GM23338 (cell line): ENCODE measurements around the gene MFSD6. TPM values are rescaled to one million over a fixed set of nuclear protein-coding genes. Genes with fewer than 3 reads are reported as not detected.

ENCODE experiments used
- ATAC-seq: fragments of 200-7000 bp; cut with Tn5 transposase; 3 replicates; pipeline ENCODE4 v1.9.1; 2020
- DNase-seq: peaks from one replicate; pipeline ENCODE4 v3.0.0-alpha.2; 2015; ENCODE audit warnings: low spot score
- H2AFZ ChIP-seq: fragments of 200-600 bp; sonication (generic); 2 replicates; pipeline ENCODE4 v1.8.0; 2016; ENCODE audit warnings: antibody characterized with exemption, mild to moderate bottlenecking, moderate library complexity
- H3F3A ChIP-seq: fragments of 200-600 bp; sonication (generic); replicated peaks from 2 replicates; pipeline ENCODE4 v1.8.0; 2017; ENCODE audit warnings: antibody characterized with exemption, mixed run types, low read depth
- H3K27ac ChIP-seq: fragments of 200-600 bp; sonication (generic); 2 replicates; pipeline ENCODE4 v1.6.1; 2016; ENCODE audit warnings: low read depth
- H3K27me3 ChIP-seq: fragments of 200-600 bp; sonication (generic); 2 replicates; pipeline ENCODE4 v1.8.0; 2016; ENCODE audit warnings: mild to moderate bottlenecking, mixed run types, moderate library complexity; ENCODE audit not compliant: insufficient read depth
- H3K36me3 ChIP-seq: fragments of 200-600 bp; sonication (generic); 2 replicates; pipeline ENCODE4 v1.8.0; 2016; ENCODE audit warnings: mild to moderate bottlenecking; ENCODE audit not compliant: insufficient read depth
- H3K4me1 ChIP-seq: fragments of 200-600 bp; sonication (generic); 2 replicates; pipeline ENCODE4 v1.8.0; 2016; ENCODE audit warnings: mild to moderate bottlenecking, moderate library complexity; ENCODE audit not compliant: insufficient read depth
- H3K4me2 ChIP-seq: fragments of 200-600 bp; sonication (generic); 2 replicates; pipeline ENCODE4 v1.7.1; 2017; ENCODE audit warnings: mixed run types
- H3K4me3 ChIP-seq: fragments of 200-600 bp; sonication (generic); 2 replicates; pipeline ENCODE4 v1.6.1; 2016; ENCODE audit warnings: mixed run types
- H3K79me2 ChIP-seq: fragments of 200-600 bp; sonication (generic); replicated peaks from 2 replicates; pipeline ENCODE4 v1.8.0; 2017; ENCODE audit warnings: mild to moderate bottlenecking; ENCODE audit not compliant: insufficient read depth
- H3K9me2 ChIP-seq: fragments of 200-600 bp; sonication (generic); 2 replicates; pipeline ENCODE4 v1.8.0; 2017; ENCODE audit not compliant: insufficient read depth
- H4K20me1 ChIP-seq: fragments of 200-600 bp; sonication (generic); replicated peaks from 2 replicates; pipeline ENCODE4 v1.8.0; 2017; ENCODE audit warnings: mild to moderate bottlenecking; ENCODE audit not compliant: insufficient read depth
- H3K27ac Mint-ChIP-seq: 2 replicates; pipeline ENCODE4 v1.8.0; 2020; ENCODE audit warnings: inconsistent platforms, mild to moderate bottlenecking, moderate library complexity, mixed read lengths
- H3K27me3 Mint-ChIP-seq: 3 replicates; pipeline ENCODE4 v1.8.0; 2022; ENCODE audit warnings: low read depth, mild to moderate bottlenecking, moderate library complexity, mixed read lengths, inconsistent platforms; ENCODE audit not compliant: insufficient read depth, poor library complexity
- H3K36me3 Mint-ChIP-seq: 3 replicates; pipeline ENCODE4 v1.8.0; 2021; ENCODE audit warnings: low read depth, mild to moderate bottlenecking, inconsistent platforms, moderate library complexity, mixed read lengths
- H3K4me1 Mint-ChIP-seq: 3 replicates; pipeline ENCODE4 v1.8.0; 2020; ENCODE audit warnings: mild to moderate bottlenecking, inconsistent platforms, mixed read lengths
- H3K4me3 Mint-ChIP-seq: 3 replicates; pipeline ENCODE4 v1.8.0; 2021; ENCODE audit warnings: moderate library complexity, mild to moderate bottlenecking, inconsistent platforms, mixed read lengths
- H3K9me3 Mint-ChIP-seq: 3 replicates; pipeline ENCODE4 v1.8.0; 2020; ENCODE audit warnings: moderate library complexity, mild to moderate bottlenecking, inconsistent platforms, mixed read lengths
- CTCF ChIP-seq, 2 experiments: fragments of 200-600 bp in 1 of 2; sonication (generic) in 1 of 2; conservative IDR thresholded peaks; 2 replicates each; pipeline versions ENCODE4 v1.5.1 to v1.6.1; 2016 to 2017; ENCODE audit warnings: antibody characterized with exemption in 2 of 2, low read depth in 2 of 2, mild to moderate bottlenecking in 2 of 2, moderate library complexity in 1 of 2
- EZH2 ChIP-seq: fragments of 200-600 bp; sonication (generic); IDR thresholded peaks from one replicate; pipeline ENCODE4 v1.8.0; 2017; ENCODE audit warnings: antibody characterized with exemption, mild to moderate bottlenecking, low read depth; ENCODE audit not compliant: unreplicated experiment
- EZH2phosphoT487 ChIP-seq: fragments of 200-600 bp; sonication (generic); IDR thresholded peaks from one replicate; pipeline ENCODE4 v1.8.1; 2018; ENCODE audit warnings: antibody characterized with exemption; ENCODE audit not compliant: unreplicated experiment
- JUNB ChIP-seq: IDR thresholded peaks from one replicate; pipeline ENCODE4 v1.6.1; 2016; ENCODE audit warnings: antibody characterized with exemption; ENCODE audit not compliant: unreplicated experiment
- NANOG ChIP-seq: IDR thresholded peaks from 2 replicates; pipeline ENCODE4 v1.6.1; 2016; ENCODE audit warnings: antibody characterized with exemption, borderline replicate concordance
- POLR2AphosphoS5 ChIP-seq: IDR thresholded peaks from 2 replicates; pipeline ENCODE4 v1.6.1; 2016; ENCODE audit warnings: antibody characterized with exemption, low read depth
- ZNF114 ChIP-seq: fragments of 250-450 bp; sonication (Bioruptor Pico); IDR thresholded peaks from 2 replicates; pipeline ENCODE4 v1.5.0; 2020; ENCODE audit warnings: mild to moderate bottlenecking, moderate library complexity
- ZNF331 ChIP-seq: fragments of 250-450 bp; sonication (Bioruptor Pico); IDR thresholded peaks from 2 replicates; pipeline ENCODE4 v1.5.0; 2020; ENCODE audit warnings: low read depth, mild to moderate bottlenecking, moderate library complexity
- ZNF462 ChIP-seq: fragments of 250-450 bp; sonication (Bioruptor Pico); IDR thresholded peaks from 2 replicates; pipeline ENCODE4 v1.5.0; 2020; ENCODE audit warnings: mild to moderate bottlenecking, moderate library complexity
- polyA plus RNA-seq: library from polyadenylated mRNA; unstranded; fragments of >200 nt; fragmentation: Nextera tagmentation; extraction: Ambion mirVana; gene quantifications from 2 replicates; pipeline ENCODE4 v1.2.1, GENCODE V29; 2016
- total RNA-seq: library from RNA; depleted of rRNA; stranded (reverse); fragments of >200 nt; shearing (Covaris generic); gene quantifications from 2 replicates; pipeline ENCODE4 v1.2.3, GENCODE V29; 2014
- TF ChIP-seq, protein P1 (sequence below): IDR thresholded peaks from one replicate; pipeline ENCODE4 v1.6.1; 2018; ENCODE audit warnings: antibody characterized with exemption; ENCODE audit not compliant: unreplicated experiment
- TF ChIP-seq, protein P2 (sequence below): IDR thresholded peaks from 2 replicates; pipeline ENCODE4 v1.6.1; 2016; ENCODE audit warnings: antibody characterized with exemption

MFSD6 gene
- total and polyA plus RNA-seq, 2 experiments from 2014 or later = 2.3 to 9.6 TPM

- TF ChIP-seq, protein P1, sequence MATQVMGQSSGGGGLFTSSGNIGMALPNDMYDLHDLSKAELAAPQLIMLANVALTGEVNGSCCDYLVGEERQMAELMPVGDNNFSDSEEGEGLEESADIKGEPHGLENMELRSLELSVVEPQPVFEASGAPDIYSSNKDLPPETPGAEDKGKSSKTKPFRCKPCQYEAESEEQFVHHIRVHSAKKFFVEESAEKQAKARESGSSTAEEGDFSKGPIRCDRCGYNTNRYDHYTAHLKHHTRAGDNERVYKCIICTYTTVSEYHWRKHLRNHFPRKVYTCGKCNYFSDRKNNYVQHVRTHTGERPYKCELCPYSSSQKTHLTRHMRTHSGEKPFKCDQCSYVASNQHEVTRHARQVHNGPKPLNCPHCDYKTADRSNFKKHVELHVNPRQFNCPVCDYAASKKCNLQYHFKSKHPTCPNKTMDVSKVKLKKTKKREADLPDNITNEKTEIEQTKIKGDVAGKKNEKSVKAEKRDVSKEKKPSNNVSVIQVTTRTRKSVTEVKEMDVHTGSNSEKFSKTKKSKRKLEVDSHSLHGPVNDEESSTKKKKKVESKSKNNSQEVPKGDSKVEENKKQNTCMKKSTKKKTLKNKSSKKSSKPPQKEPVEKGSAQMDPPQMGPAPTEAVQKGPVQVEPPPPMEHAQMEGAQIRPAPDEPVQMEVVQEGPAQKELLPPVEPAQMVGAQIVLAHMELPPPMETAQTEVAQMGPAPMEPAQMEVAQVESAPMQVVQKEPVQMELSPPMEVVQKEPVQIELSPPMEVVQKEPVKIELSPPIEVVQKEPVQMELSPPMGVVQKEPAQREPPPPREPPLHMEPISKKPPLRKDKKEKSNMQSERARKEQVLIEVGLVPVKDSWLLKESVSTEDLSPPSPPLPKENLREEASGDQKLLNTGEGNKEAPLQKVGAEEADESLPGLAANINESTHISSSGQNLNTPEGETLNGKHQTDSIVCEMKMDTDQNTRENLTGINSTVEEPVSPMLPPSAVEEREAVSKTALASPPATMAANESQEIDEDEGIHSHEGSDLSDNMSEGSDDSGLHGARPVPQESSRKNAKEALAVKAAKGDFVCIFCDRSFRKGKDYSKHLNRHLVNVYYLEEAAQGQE = no peak
- TF ChIP-seq POLR2AphosphoS5 = no peak
- TF ChIP-seq ZNF114 (CRISPR knock-in tag) = no peak
- TF ChIP-seq ZNF462 (CRISPR knock-in tag) = no peak
Observed at GRCh38 chr2:190545555-190546385, 137.6 kb downstream of the MFSD6 start (continued).

DNA sequence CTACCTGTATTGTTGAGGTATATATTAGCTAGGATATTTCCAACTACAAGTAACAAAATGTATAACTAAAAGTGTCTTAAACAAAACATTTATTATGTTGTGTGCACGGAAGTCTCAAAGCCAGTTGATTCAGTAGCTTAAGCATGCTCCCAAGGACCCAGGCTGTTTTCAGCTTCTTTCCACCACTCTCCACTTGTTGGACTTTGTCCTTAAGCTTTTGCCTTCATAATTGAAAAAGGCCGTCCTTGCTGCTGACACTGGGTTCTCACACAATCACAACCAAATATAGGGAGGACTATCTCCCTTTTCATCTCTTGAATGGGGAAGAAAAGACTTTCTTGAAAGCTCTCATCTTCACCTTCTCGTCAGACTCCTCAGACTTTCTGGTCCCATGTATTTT is 138.6 kb downstream of the MFSD6 start:
- Histone ChIP-seq H2AFZ (no peak overlapping the region), H4K20me1 (no peaks in the 10 kb centered on the region), H3K4me2 (no peak overlapping the region), H3K27ac (no peak overlapping the region), H3K4me1 (no peaks in the 10 kb centered on the region), H3F3A (no peaks in the 10 kb centered on the region), H3K27me3 (no peaks in the 10 kb centered on the region), H3K9me2 (no peaks in the 10 kb centered on the region), H3K4me3 (no peak overlapping the region), H3K36me3 (no peaks in the 10 kb centered on the region), H3K79me2 (no peaks in the 10 kb centered on the region)
- Mint-ChIP-seq H3K4me3 (no peak overlapping the region), H3K4me1 (no peaks in the 10 kb centered on the region), H3K27me3 (peaks cover 2% of the 10 kb centered on the region), H3K36me3 (peaks cover 4% of the 10 kb centered on the region; the same call in 1 of the 3 replicates), H3K9me3 (peaks cover 7% of the 10 kb centered on the region; the same call in 2 of the 3 replicates), H3K27ac (no peak overlapping the region)
- DNase-seq (no peak), ATAC-seq (no peak)
- TF ChIP-seq NANOG = no peak
- TF ChIP-seq EZH2 = no peak
- no peak for TF ChIP-seq CTCF (conservative IDR thresholded peaks at IDR 0.05; ENCODE audit: low read depth in 2 of 2)
- TF ChIP-seq, protein P2, sequence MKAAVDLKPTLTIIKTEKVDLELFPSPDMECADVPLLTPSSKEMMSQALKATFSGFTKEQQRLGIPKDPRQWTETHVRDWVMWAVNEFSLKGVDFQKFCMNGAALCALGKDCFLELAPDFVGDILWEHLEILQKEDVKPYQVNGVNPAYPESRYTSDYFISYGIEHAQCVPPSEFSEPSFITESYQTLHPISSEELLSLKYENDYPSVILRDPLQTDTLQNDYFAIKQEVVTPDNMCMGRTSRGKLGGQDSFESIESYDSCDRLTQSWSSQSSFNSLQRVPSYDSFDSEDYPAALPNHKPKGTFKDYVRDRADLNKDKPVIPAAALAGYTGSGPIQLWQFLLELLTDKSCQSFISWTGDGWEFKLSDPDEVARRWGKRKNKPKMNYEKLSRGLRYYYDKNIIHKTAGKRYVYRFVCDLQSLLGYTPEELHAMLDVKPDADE = no peak
- no peak for TF ChIP-seq ZNF331 (CRISPR knock-in tag)
- no peak for TF ChIP-seq ZNF114 (CRISPR knock-in tag)
- TF ChIP-seq EZH2phosphoT487 = no peak
- TF ChIP-seq POLR2AphosphoS5 = no peak
- TF ChIP-seq JUNB = no peak
